Testis (tissue), 2 donors: ENCODE measurements around the gene H19.

Experiments used
- CTCF ChIP-seq, 3 experiments: fragments of 450-650 bp in 2 of 3; fragments of 200-600 bp in 1 of 3; sonication (generic) in 1 of 3; IDR thresholded peaks; one replicate each; pipeline ENCODE4 v1.5.1; 2016 to 2019; ENCODE audit warnings: antibody characterized with exemption in 3 of 3, mild to moderate bottlenecking in 2 of 3, moderate library complexity in 1 of 3
- POLR2A ChIP-seq: fragments of 450-650 bp; IDR thresholded peaks from one replicate; pipeline ENCODE4 v1.6.1; 2017; ENCODE audit warnings: antibody characterized with exemption, mild to moderate bottlenecking, moderate library complexity

- no peak for TF ChIP-seq CTCF (IDR thresholded peaks at IDR 0.05)
- no peak for TF ChIP-seq POLR2A
Observed at GRCh38 chr11:1987024-1987423, 10.6 kb downstream of the H19 start.
